ENCODE data around the gene STAC3.

STAC3 gene

DNA sequence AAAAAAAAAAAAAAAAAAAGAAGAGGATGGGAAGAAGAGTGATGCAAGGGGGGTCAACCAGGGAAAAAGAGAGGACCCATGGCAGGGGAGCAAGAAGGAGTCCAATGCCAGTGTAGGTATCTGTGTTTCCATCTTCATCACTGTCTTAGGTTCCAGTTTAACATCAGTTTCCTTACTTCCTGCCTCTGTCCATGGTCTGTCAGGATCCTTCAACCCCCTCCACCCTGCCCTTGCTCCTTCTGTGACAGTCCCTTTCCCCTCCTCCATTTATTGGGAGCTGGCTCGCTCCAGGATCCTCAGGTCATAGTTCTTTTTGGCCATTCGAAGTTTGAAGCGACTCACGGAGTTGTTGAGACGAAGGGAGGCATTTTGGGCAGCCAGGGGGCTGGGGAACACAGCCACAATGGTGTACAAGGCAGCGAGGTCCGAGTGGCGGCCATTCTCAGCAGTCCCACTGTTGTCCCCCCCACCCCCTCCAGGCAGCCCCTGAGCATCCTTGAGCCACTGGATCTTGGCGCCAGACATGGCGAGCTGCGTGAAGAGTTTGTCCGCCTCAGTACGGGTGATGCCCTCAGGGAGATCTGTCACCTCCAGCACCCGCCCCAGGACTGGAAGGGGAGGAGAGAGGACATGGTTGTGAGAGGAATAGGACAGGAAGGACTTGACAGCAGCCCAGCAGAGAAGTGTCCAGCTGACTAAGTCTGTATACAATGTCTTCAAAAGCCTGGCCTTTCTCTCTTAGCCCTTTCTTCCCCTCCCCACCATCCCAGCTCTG is 3.7 kb upstream of the STAC3 start:
- no peak for DNase-seq (ENCODE audit: low spot score)

DNA sequence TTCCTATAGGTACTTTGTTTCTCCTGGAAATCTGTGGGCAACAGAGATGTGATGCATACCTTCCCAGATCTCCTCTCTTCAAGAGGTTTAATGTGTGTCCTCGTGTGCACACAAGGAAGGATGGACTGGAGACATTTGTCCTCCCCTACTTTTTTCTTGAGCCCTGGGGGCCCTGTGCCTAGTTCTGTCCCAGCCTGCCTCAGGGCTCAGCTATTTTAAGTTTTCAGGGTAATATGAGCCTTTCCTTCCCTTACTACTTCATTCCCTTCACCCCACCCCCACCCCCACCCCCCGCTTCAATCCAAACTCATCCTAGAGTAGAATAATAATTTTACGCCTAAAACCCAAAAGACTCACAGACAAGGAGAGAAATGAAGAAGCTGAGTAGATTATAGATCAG is 446 bp downstream of the STAC3 start:
- DNase-seq (ENCODE audit: low spot score): no peak

DNA sequence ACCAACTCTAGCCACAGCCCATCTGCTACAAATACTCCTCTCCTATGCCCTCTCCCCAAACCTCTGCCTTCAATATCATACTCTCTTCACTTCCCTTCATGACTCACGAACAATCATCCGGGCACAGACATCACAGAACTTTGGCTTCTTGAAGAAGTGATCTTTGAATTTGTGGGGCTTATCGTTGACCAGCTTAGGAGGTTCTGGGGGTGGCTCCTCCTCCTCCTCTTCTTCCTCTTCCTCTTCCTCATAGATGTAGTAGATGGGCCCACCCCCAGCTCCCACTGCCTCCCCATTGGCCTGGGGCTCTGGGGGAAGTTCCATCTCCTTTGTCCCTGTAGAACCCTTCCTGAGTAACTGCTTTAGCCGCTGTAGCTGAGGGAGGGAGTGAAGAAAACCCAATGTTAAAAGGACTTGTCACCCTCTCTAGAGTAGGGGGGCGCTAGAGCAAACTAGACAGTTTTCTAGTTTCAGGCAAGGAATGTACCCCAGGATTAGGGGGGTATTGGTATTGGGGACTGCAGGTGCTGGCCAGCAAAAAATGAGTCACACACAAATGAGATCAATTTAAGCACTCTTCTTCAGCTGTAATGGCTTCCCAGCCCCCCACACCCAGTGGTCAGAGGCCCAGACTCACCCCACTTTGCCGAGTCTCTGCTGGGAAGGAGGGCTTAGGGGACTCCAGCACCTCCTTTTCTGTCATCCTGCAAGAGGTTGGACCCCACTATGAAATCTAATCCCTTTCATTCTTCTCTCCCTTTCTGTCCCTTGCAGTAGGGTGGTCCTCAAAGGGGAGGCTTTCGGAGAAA is 1.8 kb downstream of the STAC3 start:
- DNase-seq (ENCODE audit: low spot score): no peak

DNA sequence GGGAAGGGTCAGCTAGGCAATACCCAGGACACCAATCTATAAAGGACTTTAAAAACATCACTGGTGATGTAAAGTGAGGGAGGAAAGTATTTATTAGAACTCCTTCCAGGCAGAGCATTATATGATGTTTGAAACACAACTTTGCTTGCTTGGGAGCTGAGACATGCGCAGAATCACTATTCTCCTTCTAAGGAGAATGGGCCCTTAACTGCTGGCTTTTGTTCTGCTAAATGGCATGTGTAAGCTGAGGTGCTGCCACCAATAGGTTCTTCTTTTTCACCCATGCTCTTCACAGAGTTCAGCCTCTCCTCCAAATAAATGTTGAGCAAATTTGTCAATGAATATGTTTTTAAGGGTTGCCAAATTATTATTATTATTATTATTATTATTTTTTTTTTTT is 3.9 kb downstream of the STAC3 start:
- no peak for DNase-seq (ENCODE audit: low spot score)

DNA sequence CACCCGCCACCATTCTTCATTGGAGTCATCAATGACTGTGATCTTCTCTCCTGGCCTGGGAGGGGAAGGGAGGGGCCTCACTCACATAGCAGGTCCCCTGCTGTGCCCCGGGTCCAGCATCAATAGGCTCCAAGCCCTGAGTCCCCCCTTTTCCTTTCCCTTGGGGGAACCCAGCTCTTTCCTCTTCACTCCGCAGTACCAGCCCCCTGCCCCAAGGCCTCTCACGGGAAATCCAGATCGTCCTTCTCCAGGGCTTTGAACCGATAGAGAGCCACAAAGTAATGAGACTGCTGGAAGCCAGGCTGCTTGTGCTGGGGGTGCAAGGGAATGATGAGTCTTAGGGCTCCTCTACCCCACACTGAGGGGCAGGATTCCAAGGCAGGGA is 6.7 kb downstream of the STAC3 start:
- DNase-seq (ENCODE audit: low spot score): no peak

DNA sequence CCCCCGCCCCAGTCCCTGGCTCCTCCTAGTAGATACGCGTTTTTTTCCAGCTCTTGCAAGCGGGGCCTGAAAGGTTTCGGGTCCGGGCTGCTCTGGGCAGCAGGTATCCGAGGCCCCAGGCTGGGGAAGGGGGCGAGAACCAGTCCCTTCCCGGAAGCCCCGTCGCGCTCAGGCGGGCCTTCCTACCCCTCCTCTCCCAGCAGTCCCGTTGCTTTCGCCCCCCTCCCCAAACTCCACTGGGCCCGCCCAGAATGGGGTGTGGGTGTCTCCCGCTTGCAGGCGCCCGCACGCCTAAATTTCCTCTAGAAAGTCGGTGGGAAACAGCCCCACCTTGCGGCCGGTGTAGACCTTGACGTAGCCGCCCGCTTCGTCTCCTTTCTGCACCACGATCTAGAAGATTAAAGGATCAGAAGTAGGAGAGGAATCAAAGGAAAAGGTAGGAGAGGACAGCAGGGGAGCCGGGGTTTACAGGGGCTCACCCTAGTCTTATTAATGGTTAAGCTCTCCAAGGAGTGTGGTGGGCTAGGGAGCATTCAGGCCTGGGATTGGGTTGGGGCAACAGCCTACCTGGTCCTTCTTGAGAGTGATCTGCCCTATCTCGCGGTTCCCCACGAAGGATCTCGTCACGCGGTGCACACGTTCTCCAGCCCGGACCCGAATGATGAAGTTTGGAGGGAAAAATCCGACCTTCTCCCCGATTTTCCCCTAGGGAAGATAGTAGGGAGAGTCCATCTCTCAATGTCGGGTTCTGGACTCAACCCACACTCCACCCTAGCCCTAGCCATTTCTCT is 7.3 kb downstream of the STAC3 start:
- peak; percentile 72 for DNase-seq (ENCODE audit: low spot score)

DNA sequence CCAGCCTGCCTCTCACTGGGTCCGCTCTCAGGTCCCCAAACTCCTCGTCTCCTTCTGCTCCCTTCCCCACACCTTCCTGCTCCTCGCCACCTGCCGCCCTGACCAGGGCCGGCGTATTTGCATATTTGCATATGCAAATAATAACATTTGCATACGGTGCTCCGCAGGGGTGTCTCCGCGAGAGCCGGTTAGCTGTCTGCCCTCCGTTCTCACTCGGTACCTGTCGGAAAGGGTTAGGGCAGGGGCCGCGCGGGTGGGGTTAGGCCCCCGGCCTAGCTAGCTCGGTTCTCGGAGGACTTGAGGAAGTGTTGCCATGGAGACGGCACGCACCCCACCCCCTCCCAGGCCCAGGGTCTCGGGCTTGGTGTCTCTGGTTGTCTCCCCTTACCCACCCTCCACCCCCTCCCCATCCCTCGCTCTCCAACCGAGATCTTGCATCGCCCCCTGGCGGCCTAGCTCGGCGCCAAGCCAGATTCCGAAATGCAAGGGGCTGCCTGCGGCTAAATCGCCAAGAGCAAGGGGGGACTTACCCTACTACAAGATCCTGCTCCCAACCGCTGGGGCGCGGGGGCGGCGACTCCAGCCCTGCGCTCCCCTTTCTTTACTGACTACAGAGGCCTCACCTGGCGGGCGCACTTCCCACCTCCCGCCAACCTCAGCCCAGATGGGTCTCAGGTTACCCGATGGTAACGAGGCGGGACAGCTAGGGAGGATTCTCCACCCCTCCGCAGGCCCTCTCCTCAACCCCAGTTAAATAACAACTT is 8.1 kb downstream of the STAC3 start:
- DNase-seq (ENCODE audit: low spot score): peak; percentile 91

DNA sequence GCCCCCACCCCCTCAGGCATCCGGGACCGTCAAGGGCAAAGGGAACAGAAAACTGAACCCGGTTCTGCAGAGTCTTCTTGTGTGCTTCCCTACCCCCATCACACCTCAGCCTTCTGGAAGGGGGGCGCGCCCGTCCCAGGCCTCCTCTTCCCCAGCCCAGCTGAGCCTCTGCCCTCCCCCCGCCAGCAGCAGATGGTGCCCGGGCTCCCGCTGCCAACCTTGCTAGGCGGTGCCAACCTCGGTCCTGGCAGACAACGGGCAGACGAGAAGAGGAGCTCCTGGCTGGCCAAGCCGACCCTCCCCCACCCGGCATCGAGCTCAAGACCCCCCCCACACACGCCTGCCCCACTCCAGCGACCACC is 8.7 kb downstream of the STAC3 start:
- no peak for DNase-seq (ENCODE audit: low spot score)

DNA sequence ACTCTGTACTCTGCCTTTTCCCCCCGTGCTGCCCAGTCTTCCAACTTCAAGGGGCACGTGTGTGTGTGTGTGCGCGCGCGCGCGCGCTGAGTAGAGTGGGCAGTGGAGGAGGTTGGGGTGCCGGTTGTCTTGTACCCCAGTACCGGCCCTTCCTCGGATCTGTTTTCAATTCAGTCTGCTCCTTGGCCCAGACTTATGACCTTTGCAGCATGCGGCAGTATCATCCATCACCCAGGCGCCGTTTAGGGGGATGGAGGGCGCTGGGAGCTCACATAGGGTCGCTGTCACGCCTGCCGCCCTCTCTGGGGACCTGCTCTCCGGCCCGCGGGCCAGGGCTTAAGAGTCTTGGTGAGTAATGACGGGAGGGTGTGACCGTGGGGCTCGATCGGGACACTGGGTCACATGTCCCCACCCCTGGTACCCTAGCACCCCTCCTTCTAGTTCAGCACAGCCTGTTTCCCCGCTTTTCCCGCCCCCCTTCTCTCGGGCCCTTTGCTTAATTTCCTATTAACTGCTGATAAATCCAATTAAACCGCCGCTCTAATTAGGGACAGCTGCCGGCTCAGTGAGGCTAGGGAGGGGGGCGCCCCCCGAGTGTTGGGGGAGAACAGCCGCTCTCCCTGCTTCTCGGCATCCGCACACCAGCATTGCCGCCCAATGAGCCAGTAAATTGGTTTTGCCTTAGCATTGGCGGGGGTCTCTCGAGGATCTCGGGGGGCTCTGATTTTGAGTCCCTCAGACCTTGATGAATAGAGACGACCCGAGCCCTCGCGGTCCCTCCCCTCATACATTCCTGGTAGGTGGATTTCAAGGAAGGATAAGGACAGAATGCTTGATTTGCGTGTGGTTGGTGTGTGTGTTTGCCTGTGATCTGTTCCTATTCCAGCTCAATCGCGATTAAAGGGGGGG is 9.3 kb downstream of the STAC3 start:
- no peak for DNase-seq (ENCODE audit: low spot score)

DNA sequence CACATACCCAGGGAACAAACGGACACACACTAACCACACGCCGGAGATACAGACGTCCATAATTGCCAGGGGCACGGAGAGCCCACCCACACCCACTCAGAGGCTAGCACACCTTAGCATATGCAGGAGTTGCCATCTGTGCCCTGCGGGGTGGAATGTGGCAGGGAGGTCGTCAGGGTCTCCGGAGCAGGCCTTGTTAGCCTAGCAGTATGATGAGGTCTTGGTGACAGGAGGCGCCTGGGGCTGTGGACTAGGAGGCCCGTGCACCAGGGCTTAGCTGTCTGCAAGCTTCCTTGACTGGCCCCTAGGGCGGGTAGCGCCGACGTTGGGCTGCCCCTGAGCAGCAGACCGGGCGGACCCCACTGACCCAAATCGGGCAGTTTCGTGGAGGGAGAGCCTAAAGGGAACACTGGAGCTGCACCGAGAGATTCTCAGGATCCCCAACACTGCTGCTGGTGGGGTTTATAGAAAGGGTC is 10.0 kb downstream of the STAC3 start:
- peak; percentile 34 for DNase-seq (ENCODE audit: low spot score)

DNA sequence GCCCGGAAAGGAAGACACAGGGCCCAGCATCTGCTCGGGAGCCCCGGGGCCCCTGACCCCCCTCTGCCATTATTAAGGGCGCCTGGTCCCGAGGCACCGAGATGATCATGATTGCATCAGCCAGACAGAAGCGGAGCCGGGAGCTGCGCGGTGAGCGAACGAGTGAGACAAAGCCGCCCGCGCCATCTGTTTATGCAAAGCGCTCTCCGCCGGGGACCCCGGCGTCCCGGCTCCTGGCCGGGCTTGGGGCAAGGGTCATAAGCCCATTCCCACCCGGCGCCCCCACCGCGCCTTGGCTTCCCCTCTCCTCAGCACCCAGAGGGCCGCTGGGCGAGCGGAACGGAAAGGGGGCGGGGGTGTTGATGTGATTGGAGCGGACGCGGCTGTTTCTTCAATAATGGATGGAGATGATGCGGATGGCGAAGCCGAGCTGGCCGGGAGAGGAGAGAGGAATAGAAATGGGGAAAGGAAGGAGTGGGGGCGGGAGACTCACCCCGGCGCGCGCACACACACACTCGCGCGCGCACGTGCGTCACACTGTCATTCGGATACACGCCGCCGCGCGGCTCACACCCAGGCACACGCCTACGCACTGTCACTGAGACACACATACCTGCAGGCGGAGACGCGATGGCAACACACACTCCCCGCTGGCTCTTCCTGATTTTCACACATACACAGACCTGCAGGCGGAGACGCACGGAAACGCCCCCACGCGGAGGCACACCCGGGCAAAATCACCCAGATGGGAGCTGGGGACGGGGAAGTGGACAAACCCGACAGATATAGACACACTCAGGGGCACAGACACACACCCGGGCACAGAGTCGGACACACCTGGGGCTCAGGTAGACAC is 10.7 kb downstream of the STAC3 start:
- DNase-seq (ENCODE audit: low spot score): peak; percentile 94

DNA sequence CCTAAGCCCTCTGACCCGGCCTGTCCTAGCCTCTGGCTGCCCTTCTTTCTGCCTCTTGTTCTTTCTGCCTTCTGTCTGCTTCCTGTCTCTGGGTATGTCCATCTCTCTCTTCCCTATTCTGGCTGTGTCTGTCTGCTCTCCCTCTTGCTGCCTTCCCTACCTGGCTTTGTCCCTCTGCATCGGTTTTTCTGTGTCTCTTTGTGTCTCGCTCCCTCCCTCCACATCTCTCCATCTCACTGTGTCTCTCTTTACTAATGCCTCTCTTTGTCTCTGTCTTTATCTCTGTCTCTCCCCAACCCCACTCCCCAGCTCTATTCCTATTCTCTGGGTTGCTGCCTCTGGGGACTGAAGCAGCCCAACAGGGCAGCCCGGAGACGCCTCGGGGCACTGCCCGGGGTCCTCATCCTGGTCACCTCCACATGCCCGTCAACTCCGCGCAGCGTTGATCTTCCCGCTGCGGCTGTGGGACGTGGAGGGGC is 11.4 kb downstream of the STAC3 start:
- DNase-seq (ENCODE audit: low spot score): peak; percentile 55

DNA sequence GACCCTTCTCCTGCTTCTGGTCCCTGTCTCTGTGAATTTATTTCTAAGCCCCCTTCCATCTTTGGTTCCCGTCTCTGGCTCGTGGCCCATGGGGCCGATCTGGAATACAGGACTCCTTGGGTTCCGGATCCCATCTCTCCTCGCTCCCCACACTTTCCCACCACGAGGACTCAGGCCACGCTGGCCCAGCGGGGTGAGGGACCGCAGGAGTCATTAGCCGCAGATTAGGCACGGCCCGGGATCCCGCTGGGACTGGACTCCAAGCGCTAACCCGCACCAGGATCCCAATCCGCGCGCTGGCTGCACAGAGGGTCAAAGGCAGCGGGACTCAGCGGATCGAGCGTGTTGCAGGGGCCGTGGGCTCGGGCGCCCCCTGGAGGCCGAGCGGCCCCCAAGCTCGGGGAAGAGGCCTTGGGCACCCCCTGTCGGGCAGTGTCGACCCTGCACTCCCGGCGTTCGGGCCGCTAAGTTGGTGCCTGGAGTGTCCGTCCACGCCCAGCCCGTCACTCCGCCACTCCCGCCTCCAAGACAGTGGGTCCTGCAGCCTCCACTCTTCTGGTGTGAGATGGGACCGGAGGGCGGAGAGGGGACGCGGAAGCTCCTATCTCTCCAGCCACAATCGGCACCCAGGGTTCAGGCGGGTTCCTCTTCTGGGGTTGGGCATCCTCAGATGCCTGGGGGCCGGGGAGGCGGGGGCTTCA is 12.0 kb downstream of the STAC3 start:
- peak; percentile 82 for DNase-seq (ENCODE audit: low spot score)

DNA sequence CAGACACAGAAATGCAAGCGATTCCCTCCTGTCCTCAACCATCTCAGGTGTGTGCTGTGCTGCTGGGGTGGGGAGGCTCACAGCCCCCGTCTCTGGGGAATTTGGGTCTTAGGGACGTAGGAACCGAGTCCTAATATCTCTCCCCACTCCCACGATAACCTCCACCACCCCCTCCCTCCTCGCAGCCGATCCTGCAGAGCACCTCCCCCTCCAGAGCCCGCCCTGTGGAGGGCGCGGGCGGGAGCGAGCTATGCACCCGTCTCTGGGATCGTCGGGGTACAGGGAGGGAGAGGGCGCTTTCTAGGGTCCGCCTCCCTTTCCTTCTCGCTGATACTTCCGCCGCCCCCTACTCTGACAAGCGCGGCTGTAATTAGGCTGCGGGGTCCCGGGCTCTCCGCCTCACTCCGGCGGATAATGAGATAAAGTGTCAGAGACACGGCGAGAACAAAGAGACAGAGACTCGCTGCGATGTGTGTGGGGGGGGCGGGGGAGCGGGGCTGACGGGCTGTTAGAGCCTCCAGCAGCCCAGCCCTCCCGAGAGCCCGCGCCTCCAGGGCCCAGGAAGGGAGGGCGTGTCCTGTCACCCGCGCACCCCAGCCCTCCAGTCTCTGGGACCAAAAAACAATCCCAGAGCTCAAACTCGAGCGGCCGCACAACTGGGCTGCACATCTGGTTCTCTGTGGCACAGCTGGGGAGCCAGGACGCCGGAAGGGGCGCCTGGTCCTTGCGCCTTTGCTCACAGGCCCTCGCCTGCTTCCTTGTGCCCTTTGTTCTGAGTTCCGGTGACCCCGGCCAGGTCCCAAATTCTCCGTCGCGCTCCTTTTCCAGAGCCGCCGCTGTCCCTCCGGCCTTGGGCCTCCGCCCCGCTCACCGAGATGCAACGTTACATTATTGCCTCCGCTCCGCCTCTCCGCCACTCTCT is 12.8 kb downstream of the STAC3 start:
- peak; percentile 69 for DNase-seq (ENCODE audit: low spot score)

DNA sequence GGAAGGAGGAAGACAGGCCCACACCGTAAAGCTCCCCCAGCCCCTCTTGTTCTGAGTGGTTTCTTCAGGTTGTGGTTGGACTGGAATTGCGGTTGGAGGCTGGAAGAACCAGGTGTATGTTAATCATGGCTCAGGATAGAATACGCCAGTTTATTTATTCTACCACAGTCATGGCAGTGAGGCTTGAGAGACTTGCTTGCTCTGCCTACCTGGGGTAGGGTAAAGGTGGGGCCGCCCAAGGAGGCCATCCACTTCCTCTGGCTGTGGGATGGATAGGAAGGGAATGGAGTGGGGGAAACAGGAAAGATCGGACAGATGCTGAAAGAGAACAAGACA is 13.4 kb downstream of the STAC3 start:
- peak; percentile 63 for DNase-seq (ENCODE audit: low spot score)

DNA sequence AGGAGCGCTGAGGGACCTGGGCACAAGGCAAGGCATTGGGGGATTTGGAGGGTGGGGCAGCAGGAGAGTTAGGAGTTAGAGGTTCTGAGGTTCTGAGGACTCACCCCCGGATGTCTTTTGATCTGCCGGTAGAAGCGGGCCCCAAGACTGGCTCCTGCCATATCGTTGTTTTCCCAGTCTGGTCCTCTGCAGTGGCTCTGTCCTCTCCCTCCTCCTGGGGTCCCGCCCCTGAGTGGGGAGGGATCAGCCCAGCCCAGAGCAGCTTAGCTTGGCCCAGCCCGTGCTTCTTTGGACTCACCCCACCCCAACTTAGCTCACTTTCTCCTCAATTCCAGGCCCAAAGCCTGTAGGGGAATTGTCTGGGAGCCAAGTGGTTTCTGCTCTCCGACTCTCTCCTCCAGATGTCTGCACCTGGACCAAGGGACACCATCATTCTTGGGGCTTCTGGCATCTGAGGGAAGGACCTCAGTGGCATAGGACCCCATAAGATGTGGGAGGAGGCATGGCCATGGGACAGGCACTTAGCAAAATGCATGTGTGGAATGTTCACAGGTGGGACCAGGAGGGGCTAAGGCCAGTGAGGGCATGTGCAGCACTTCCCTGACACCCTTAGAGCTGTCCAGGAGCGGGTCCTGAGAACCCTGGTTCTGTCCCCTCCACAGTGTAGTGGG is 13.9 kb downstream of the STAC3 start:
- peak; percentile 71 for DNase-seq (ENCODE audit: low spot score)

DNA sequence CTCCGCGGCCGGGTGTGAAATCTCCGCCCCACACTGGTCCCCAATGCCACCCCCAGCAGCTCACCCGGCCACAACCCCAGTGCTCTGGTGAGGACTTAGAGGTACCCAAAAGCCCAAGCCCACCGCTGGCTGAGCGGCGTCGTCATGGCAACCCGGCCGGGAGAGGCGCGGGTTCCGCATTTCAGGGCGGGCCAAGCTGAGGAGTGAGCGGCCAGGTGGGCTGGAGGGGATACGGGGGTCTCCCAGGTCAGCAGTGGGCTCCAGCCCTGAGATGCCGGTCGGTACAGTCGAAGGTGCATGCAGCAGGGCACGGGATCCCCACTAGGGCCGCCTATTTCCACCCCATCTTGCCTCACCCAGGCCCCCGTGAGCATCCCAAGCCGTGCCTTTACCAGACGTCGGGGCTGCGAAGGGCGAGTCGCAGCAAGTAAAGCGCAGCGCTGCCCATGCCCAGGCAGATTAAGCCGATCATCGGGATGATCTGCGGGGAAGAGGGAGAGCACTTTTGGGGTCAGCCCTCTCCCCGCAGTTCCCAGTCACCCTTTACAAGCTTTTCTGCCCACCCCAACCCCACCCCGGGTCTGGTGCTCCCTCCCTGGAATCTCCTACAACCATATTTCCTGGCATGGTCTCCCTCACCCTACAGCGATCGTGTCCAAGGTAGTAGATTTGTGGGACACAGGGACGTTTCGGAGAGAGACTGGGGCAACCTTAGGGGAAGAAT is 14.6 kb downstream of the STAC3 start:
- DNase-seq (ENCODE audit: low spot score): no peak
